Brain pericyte (primary cell): Measurements from ENCODE around the gene LPAR1.

Experiments used
- DNase-seq: peaks from one replicate; pipeline ENCODE4 v3.0.0-alpha.2; 2012; ENCODE audit warnings: low read depth, low spot score

Gene LPAR1

DNA sequence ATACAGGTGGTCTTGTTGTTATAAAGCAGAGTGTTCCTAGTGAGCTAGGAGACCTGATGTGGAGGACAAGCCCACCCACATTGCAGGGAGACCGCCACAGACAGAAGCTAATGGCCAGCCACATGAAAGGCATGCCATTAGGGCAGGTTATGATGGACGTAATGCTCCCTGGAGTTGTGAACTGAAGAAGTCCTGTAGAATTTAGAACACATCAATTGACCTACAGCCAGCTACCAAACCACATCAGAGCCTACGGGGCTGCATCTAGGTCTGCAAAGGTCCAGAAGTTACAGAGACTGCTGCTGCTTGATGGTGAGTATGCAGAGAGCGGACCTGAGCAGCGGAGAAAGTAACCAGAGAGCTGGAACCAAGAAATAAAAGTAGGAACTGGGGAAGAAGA, 116.6 kb downstream of the LPAR1 start:
- DNase-seq, result no peak

GRCh38 chr9:110919609-110920008, 118.7 kb downstream of the LPAR1 start:
- DNase-seq, result no peak

DNA sequence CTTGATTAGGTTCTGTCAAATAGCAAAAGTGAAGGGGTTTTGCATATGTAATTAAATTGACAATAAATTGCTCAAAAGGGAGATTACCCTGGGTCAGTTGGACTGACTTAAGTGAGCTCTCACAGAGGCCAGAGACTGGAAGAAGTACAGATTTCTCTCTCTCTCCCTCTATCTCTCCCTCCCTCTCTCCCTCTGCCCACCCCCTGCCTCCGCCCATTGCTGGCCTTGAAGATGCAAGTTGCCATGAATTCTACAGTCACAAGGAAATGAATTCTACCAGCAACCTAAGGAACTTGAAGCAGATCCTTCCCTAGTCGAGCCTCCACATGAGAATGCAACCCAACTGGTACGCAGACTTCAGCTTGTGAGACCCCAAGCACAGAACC, 119.2 kb downstream of the LPAR1 start:
- no peak for DNase-seq

- DNase-seq, result no peak
These were observed 119.8 kb downstream of the LPAR1 start for GRCh38 chr9:110918316-110919049.

GRCh38 chr9:110916403-110916802, 121.9 kb downstream of the LPAR1 start:
- no peak for DNase-seq

GRCh38 chr9:110912419-110913291, 125.6 kb downstream of the LPAR1 start:
- no peak for DNase-seq

DNA sequence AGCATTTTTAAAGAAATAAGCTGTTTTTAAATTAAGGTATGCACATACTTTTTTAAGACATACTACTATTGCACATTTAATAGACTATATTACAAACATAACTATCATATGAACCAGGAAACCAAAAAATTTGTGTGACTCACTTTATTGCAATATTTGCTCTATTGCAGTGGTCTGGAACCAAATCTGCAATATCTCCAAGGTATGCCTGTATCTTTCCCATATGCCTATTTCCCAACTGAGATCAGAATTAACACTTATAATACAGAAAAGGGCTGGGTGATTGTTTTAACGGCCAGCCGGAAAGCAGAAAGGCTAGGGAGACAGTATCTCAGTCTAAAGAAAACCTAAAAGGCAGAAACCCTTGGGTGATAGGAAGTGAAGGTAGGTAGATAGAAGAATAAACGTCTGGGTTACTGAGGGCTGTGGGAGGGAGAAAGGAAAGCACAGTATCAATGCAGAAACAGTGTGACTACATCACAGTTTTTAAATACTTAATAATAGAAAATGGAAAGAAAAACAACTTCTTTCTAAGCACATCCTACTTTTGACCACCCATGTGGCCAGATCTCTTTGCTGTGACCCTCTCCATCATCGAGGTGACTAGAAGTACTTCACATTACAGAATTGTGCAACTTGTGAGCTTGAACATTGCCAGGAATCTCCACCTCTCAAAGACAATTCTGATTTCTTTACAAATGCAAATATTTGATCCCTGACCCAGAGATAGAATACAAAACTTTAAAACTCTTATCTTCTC, 126.4 kb downstream of the LPAR1 start:
- no peak for DNase-seq

GRCh38 chr9:110908894-110909293, 129.4 kb downstream of the LPAR1 start:
- no peak for DNase-seq

DNA sequence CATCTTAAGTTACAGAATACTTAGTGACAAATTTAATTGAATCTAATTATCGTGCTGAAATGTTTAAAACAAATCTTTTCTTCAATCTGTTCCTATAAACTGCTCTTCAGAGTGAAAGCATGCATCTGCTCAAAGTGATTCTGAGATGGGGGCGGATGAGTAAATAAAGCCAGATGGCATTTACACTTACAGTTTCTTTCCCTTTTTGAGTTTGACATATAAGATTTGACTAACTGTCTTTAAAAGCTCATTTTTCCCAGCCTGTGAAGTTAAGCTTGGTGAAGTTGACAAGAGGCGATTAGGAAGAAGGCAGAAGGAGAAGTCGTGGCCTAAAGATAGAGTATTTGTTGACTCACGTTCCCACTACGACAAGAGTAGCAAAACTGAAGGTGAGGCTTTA, 137.4 kb downstream of the LPAR1 start:
- DNase-seq, result no peak

GRCh38 chr9:110900456-110900855, 137.8 kb downstream of the LPAR1 start:
- DNase-seq, result no peak

DNA sequence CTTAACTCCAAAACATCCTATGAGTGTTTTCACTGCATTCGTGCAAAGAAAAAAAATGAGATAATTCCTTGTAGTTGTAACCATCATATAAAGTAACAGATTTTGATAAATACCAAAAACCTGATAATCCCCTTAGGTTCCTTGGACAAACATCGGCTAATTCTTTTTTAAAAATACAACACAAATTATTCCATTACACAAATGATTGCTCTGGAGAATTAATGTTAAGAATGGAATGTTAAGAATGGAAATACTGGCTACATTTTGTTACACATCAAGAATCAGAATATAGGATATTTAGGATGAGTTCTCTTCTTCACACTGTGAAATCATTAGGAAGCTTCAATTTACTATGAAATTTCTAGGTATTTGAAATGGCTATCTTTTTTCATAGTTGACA, 139.4 kb downstream of the LPAR1 start:
- DNase-seq, result no peak

DNA sequence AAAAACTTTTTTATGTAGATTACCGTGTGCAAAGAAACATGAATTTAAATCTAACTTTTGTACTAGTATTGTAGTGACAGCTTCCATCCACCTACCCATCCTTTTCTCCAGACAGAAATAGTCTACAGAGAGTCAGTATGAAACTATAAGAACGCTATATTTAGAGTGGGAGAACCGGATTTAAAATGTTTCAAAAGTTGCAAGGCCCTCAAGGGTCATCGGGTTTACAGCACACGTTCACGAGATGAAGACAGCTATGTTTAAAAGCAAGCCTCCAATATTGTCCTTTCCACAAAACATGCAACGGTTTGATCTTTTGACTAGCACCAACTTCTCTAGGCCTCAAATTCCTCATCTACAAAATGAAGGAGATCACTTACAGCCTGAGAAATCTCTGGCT, 139.9 kb downstream of the LPAR1 start:
- DNase-seq, result no peak

DNA sequence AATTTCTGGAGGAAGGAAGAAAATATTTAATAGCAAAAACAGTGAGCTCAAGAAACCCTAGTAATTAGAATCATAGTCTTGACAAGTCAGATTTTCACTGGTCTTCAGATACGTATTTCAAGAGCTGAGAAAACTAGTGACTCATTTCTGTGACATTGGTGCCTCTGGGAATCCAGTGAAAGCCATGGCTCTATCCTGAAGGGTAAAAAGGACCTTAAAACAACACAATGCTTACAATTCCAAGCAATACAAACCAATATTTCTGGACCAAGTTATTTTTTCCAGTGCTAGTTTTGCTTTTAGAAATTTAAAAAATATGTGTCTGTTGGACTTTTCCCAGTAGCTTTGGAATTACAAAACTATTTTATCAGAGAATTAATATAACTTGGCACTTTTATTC, 140.3 kb downstream of the LPAR1 start:
- DNase-seq, result no peak

- no peak for DNase-seq
These were observed 142.9 kb downstream of the LPAR1 start for GRCh38 chr9:110895147-110895905.

DNA sequence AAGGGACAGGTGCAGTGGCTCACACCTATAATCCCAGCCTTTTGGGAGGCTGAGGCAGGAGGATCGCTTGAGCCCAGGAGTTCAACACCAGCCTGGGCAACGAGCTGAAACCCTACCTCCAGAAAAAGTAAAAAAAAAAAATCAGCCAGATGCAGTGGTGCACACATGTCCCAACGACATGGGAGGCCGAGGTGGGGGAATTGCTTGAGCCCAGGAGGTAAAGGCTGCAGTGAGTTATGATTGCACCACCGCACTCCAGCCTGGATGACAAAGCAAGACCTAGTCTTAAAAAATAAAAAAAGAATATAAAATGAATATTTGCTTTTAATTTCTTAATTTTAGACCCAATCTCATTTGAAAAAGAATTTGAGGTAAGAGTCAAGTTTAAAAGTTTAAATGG, 143.5 kb downstream of the LPAR1 start:
- no peak for DNase-seq

DNA sequence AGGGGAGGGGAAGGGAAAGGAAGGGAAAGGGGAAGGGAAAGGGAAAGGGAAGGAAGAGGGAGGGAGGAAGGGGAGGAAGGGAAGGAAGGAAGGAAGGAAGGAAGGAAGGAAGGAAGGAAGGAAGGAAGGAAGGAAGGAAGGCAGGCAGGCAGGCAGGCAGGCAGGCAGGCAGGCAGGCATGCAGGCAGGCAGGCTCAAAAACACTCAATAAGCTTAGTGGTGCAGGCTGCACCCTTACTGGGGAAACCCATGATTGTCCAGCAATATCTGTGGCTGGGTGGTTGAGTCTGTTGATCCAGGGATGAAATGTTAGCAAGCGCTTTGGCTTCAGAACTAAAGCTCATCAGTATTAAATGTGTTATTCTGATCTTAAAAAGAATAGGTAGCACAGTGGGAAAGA, 145.6 kb downstream of the LPAR1 start:
- DNase-seq, result no peak

DNA sequence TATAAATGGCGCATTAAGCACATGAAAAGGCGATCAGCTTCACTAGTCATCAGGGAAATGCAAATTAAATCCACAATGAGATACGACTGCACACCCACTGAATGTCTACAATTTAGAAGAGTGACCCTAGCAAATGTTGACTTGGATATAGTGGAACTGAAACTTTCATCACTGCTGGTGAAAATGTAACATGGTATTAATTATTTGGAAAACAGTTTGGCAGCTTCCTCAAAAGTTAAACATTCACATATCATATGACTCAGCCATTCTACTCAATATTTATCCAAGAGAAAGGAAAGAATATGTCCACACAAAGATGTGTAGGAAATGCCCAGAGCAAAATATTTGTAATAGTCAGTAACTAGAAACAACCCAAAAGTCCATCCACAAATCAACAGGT, 146.5 kb downstream of the LPAR1 start:
- DNase-seq, result no peak

- DNase-seq, result no peak
These were observed 147.9 kb downstream of the LPAR1 start for GRCh38 chr9:110890416-110890815.

- DNase-seq, result no peak
These were observed 151.0 kb downstream of the LPAR1 start for GRCh38 chr9:110887276-110887675.

GRCh38 chr9:110886832-110887231, 151.4 kb downstream of the LPAR1 start:
- no peak for DNase-seq

- DNase-seq, result peak; percentile 82
These were observed 158.1 kb downstream of the LPAR1 start for GRCh38 chr9:110880189-110880588.

DNA sequence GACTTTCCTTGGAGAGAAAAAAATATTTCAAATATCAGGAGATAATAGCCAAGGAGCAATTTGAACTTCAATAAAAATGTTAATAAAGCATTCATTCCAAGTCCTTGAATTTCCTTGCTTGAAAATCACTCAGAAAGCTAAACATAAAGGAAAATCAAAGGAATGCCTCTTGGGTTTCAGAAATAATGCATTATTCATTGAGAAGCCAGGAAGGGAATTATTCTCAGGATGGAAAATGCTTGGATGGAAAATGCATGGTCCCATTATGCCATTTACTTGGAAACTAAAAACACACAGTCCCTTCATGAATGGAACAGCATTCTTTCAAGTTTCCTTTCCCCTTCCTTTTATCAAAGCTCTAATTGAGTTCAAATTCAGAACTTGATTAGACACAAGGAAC, 160.9 kb downstream of the LPAR1 start:
- DNase-seq, result no peak
